Activated CD4-positive, alpha-beta T cell treated with anti-CD3 and anti-CD28 coated beads, Interleukin-2, amount 50 U/mL, for 1 hour (primary cell): ENCODE data around the gene HOXD12.

ENCODE experiments used
- DNase-seq: peaks from one replicate; pipeline ENCODE4 v3.0.0-alpha.2; 2020

HOXD12 gene

GRCh38 chr2:176093898-176094249 is 5.7 kb upstream of the HOXD12 start:
- no peak for DNase-seq

GRCh38 chr2:176094349-176094748 is 5.2 kb upstream of the HOXD12 start:
- no peak for DNase-seq

GRCh38 chr2:176095421-176095820 is 4.2 kb upstream of the HOXD12 start:
- DNase-seq: no peak

- DNase-seq: no peak
Observed at GRCh38 chr2:176096243-176096985, 3.2 kb upstream of the HOXD12 start.

GRCh38 chr2:176096986-176097819 is 2.4 kb upstream of the HOXD12 start:
- DNase-seq: peak; percentile 57

- no peak for DNase-seq
Observed at GRCh38 chr2:176097820-176098365, 1.7 kb upstream of the HOXD12 start.

- DNase-seq: no peak
Observed at GRCh38 chr2:176098366-176099158, 1.0 kb upstream of the HOXD12 start.

- DNase-seq: no peak
Observed at GRCh38 chr2:176099159-176099727, 352 bp upstream of the HOXD12 start.

- DNase-seq: no peak
Observed at GRCh38 chr2:176100547-176101140, 1.0 kb downstream of the HOXD12 start.

GRCh38 chr2:176101216-176101830 is 1.7 kb downstream of the HOXD12 start:
- DNase-seq: no peak

- DNase-seq: no peak
Observed at GRCh38 chr2:176101842-176102241, 2.2 kb downstream of the HOXD12 start.

- DNase-seq: no peak
Observed at GRCh38 chr2:176102309-176102866, 2.8 kb downstream of the HOXD12 start.

GRCh38 chr2:176103194-176103593 is 3.6 kb downstream of the HOXD12 start:
- no peak for DNase-seq

- no peak for DNase-seq
Observed at GRCh38 chr2:176103742-176104315, 4.2 kb downstream of the HOXD12 start.

GRCh38 chr2:176104316-176105077 is 4.9 kb downstream of the HOXD12 start:
- DNase-seq: no peak

GRCh38 chr2:176105078-176105729 is 5.6 kb downstream of the HOXD12 start:
- no peak for DNase-seq

- no peak for DNase-seq
Observed at GRCh38 chr2:176105730-176106580, 6.4 kb downstream of the HOXD12 start.

- DNase-seq: no peak
Observed at GRCh38 chr2:176106581-176107539, 7.3 kb downstream of the HOXD12 start, which contains the start of gene HOXD11. TSS of gene HOXD11 (plus strand) at chr2:176107280. CDS start at chr2:176107356, 76 bp downstream.
